Measurements from ENCODE around the gene IL12RB1.

- no peak for TF ChIP-seq POLR2A (IDR thresholded peaks at IDR 0.05; ENCODE audit: low read depth, low read length)
- TF ChIP-seq POLR2AphosphoS5 (IDR thresholded peaks at IDR 0.05; ENCODE audit: low read depth, low read length) = no peak
- no peak for TF ChIP-seq TAF1 (IDR thresholded peaks at IDR 0.05; ENCODE audit: low read depth, low read length)
- TF ChIP-seq SPI1 (IDR thresholded peaks at IDR 0.05; ENCODE audit: low read depth, low read length) = no peak
- TF ChIP-seq PAX5 (IDR thresholded peaks at IDR 0.05; ENCODE audit: insufficient read depth, low read length, severe bottlenecking) = no peak
Observed at GRCh38 chr19:18114483-18114882, 27.7 kb upstream of the IL12RB1 start.

Data from GM12891 (cell line).